NCI-H2029 treated with DMSO at 0.1 percent for 48 hours (cell line): ENCODE results near the gene KCNA2.

Experiments used
- DNase-seq: peaks from one replicate; lab custom pipeline; 2025; lab: John Stamatoyannopoulos, UW

Gene KCNA2

DNA sequence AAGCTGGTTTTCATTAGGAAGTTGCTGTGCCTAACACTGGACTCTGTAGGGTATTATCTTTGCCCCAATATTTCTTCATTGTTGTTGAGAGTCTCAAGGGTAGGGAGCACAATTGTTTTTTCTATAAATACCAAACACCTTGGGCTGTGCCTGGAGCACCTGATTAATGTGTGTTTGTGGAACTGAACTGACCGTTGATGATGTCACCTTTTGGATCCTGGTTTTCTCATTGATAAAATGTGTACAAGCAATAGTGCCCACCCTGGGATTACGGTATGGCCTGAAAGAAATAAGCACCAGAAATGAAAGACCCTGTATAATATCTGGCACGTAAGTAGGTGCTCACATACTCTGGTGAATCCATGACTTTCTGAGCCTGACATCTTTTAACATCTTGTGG is 39.3 kb downstream of the KCNA2 start:
- no peak for DNase-seq

DNA sequence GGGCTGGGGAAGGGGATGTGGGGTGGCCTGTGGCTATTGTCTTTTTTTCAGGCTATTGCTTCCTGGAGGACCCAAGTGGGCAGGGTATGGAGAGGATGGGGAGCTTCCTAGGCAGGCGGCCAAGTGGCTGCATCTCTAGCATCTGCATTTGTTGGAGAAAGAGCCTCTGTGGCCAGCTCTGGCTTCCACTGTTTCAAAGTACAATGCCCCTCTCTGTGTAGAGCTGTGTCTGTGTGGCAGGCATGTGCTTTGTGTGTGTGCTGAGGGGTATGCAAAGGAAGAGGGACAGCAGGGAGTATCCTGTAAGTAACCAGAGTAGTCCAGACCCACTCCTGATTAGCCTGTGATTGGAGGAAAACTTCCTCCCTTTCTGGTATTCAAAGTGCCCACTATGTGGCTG is 40.6 kb downstream of the KCNA2 start:
- no peak for DNase-seq

DNA sequence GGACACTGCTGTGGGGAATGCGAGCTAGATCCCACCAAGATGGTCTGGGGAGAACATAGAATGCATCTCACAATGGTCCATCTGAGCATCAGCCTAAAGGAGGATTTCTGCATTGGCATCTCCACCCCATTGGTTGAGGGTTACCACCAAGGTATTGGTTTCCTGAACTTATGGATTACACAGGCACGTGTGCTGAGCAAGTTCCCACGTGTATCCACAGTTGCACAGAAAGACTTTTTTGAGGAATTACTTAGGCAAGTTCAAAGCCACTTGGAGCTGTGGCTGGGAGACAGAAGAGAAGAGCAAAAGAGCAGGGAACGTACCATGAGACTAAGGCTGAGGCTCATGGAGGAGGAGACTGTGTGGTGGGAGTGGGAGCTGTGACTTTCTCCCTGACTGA is 43.1 kb downstream of the KCNA2 start:
- no peak for DNase-seq

DNA sequence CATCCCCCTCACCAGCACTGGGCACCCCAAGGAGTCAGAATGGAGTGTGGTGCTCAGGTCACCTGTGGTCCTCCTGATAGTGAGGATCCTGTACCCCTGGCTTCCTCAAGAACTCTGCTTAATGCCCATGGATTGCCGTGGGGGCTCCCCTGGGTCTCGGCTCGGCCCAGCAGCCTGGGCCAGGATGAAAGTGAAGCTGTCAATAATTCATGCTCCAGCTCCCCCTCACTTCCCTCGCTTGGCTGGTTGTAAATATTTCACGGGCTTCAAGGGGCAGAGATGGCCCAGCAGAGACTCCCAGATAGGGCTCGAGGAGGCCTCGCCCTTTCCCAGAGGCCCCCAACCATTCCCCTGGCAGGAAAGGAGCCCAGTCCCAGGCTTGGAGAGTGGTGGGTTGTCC is 44.6 kb downstream of the KCNA2 start:
- no peak for DNase-seq

GRCh38 chr1:110559157-110559556 is 47.0 kb downstream of the KCNA2 start:
- no peak for DNase-seq

DNA sequence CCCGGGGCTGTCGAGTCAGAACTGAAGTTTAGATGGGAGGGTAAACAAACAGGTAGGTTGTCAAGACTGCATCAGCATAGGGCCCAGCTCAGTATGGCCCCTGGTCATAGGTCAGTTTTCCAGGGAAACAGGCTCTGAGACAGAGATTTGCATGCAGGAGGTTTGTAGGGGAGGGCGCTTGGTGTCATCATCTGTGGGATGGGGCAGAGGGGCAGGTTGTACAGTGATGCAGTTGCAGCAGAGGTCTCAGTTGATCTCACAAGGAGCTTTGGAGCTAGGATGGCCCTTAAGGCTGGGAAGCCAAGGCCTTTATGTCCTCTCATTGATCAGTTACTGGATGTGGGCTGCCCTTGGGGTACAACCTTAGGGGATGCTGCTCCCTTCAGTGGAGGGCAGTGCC is 48.7 kb downstream of the KCNA2 start:
- DNase-seq: no peak

GRCh38 chr1:110556471-110556807 is 49.7 kb downstream of the KCNA2 start:
- DNase-seq: no peak

DNA sequence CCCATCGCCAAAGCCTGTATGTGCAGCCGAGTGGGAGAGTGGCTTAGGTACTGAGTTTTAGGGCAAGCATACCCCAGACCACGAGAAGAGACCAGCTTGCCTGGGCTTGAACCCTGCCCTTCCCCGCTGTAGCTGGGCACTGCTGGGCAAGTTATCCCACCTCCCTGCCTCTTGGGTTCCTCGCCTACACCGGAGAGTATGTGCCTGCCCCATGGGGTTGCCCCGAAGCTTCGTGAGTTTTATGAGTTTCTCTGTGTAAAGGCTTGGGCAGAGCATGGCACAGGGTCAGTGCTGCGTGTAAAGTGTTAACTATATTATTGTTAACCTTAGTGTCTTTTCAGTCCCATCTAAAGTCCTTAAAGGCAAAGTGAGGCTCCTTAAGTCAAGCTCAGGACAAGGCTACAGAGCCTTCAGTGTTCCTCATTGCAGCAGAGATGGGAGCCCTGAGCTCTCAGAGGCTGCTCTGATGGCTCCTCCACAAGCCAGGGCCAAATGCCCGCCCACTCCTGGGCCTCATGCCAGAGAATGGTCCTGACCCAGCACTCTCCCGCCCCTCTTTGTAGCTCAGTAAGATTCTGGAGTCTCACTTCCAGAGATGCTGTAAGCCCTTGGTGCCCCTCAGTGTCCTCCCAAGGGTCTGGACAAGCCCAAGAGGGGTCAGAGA is 50.2 kb downstream of the KCNA2 start:
- no peak for DNase-seq

GRCh38 chr1:110554871-110555801 is 51.0 kb downstream of the KCNA2 start:
- no peak for DNase-seq

- no peak for DNase-seq
Observed at GRCh38 chr1:110551278-110551809, 54.8 kb downstream of the KCNA2 start.

- no peak for DNase-seq
Observed at GRCh38 chr1:110549831-110550230, 56.3 kb downstream of the KCNA2 start.

DNA sequence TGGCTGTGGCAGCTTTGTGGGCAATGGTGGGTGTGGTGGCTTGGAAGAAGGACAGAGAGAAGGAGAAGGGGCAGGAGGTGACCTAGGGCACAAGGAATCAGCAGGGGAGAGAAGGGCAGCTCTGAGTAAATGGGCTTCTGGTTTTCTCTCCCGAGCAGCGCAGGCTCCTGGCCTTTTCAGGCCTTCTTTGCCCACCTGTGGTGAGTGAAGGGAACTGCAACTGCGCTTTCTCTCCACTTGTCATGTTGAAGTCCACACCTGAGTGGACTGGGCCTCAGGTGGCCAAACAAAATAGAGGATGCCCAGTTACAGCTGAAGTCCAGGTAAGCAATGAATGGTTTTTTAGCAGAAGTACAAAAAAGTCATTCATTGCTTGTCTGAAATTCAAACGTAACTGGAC is 57.8 kb downstream of the KCNA2 start:
- DNase-seq: no peak

- no peak for DNase-seq
Observed at GRCh38 chr1:110547017-110547416, 59.1 kb downstream of the KCNA2 start.

DNA sequence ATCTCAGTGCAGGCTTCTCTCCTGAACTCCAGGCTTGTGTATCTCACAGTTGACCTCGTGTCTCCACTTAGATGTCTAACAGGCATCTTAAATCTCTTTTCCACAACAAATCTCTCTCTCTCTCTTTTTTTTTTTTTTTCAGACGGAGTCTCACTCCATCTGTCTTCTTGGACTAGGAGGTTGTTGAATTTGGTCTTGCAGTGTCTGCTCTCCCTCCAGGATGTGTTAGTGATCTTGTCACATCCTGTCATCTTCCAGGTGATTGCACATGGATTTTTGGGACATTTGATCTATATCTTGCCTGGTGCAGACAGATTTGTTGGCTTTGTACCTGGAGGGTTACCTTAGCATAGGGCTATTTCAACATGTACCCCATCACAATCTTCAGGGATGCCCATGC is 60.7 kb downstream of the KCNA2 start:
- no peak for DNase-seq

DNA sequence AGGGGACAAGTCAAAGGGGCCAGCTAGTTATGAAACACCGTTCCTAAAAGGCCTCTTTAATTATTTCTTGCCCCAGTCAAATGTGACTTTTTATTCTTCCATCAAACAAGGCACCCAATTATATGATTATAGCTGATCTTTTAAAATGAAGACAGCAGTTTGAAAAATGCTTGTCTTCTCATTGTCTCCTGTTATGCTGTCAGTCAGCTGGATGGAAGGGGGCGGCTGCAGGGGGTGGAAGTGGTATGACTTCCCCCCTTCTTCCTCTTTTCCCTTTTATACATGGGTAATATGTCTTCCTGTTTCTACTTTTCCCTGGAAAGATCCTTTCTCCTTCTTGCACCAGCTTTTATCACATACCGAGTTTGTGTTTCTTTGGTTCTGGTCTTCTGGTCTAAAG is 61.4 kb downstream of the KCNA2 start:
- no peak for DNase-seq
